Measurements from ENCODE around the gene CCDC12.

The CCDC12 gene

DNA sequence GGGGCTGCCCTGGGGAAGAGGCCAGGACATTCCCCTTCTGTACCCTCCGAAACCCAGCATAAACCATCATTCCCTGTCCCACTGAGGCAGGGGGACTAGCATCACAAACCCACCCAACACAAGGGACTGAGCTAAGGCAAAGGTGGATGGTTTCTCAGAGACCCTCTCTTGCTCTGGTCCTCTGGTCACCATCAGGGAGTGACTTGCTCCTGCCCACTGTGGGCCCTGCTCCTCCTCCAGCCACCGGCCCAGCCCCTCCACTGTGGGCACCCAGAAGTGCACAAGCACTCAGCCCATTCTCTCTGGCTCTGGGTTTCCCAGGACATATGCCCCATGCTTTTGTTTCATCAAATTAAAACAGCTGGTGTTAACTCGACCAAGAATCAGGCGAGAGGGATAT, 54.1 kb downstream of the CCDC12 start:
- Histone ChIP-seq H3K9me3 (ENCODE audit: low read depth, low read length) (no peaks in the 10 kb centered on the region), H3K4me3 (no peak overlapping the region), H3K36me3 (ENCODE audit: insufficient read depth, low read length) (peaks cover 45% of the 10 kb centered on the region), H3K9ac (ENCODE audit: insufficient read length) (no peak overlapping the region), H3K27ac (no peak overlapping the region)
- DNase-seq (ENCODE audit: low read depth, low spot score) = no peak
- TF ChIP-seq POLR2AphosphoS5 (IDR thresholded peaks at IDR 0.05; ENCODE audit: borderline replicate concordance, low read depth, low read length) = no peak
- TF ChIP-seq FOXP2 (optimal IDR thresholded peaks at IDR 0.05; ENCODE audit: control extremely low read depth, extremely low read length, insufficient read depth) = no peak
- no peak for TF ChIP-seq EZH2 (IDR thresholded peaks at IDR 0.05)

DNA sequence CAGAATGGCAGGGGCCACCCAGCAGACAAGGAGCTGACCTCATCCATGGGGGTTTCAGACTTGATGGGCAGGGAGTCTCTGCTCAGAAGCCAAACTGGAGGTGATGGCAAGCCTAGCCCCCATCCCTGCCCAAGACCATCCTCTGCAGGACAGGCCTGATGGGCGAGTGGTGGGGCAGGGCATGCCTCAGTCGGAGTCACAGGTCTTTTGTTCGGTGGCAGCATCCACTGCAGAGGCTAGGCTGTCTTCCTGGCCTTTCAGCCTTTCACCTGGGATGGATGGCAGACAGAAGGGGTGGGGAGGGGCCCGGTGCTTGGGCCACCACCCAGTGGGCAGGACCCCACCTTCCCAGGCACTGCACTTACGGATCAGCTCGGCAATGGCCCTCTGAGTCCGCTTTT, 54.7 kb downstream of the CCDC12 start:
- Histone ChIP-seq H3K9me3 (ENCODE audit: low read depth, low read length) (no peaks in the 10 kb centered on the region), H3K4me3 (no peak overlapping the region), H3K36me3 (ENCODE audit: insufficient read depth, low read length) (peaks cover 47% of the 10 kb centered on the region), H3K27ac (no peak overlapping the region), H3K9ac (ENCODE audit: insufficient read length) (no peak overlapping the region)
- DNase-seq (ENCODE audit: low read depth, low spot score) = no peak
- TF ChIP-seq EZH2 (IDR thresholded peaks at IDR 0.05) (no peak), FOXP2 (optimal IDR thresholded peaks at IDR 0.05; ENCODE audit: control extremely low read depth, extremely low read length, insufficient read depth) (no peak), POLR2AphosphoS5 (IDR thresholded peaks at IDR 0.05; ENCODE audit: borderline replicate concordance, low read depth, low read length) (no peak)

DNA sequence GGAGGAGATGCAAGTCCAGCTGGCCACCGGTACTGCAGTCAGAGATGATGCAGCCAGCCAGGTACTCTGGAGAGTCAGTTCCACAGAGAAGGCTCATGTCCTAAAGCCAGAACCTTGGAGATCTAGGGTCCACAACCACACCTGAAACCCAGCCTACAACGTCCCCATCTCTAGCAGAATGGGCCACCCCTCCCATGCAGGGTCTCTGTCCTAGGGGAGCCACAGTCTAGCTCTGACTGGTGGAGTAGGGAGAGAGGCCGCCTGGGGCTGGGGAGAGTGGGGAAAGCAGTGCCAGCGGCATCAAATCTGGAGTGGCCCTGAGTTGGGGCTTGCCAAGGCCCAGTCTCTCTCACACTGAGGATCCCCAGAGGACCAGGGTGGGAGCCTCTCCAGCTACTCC, 55.5 kb downstream of the CCDC12 start:
- DNase-seq (ENCODE audit: low read depth, low spot score) = no peak
- Histone ChIP-seq H3K27ac (no peak overlapping the region), H3K36me3 (ENCODE audit: insufficient read depth, low read length) (peaks cover 47% of the 10 kb centered on the region), H3K4me3 (no peak overlapping the region), H3K9me3 (ENCODE audit: low read depth, low read length) (no peaks in the 10 kb centered on the region), H3K9ac (ENCODE audit: insufficient read length) (no peak overlapping the region)
- TF ChIP-seq FOXP2 (optimal IDR thresholded peaks at IDR 0.05; ENCODE audit: control extremely low read depth, extremely low read length, insufficient read depth) = no peak
- no peak for TF ChIP-seq EZH2 (IDR thresholded peaks at IDR 0.05)
- TF ChIP-seq POLR2AphosphoS5 (IDR thresholded peaks at IDR 0.05; ENCODE audit: borderline replicate concordance, low read depth, low read length) = no peak

DNA sequence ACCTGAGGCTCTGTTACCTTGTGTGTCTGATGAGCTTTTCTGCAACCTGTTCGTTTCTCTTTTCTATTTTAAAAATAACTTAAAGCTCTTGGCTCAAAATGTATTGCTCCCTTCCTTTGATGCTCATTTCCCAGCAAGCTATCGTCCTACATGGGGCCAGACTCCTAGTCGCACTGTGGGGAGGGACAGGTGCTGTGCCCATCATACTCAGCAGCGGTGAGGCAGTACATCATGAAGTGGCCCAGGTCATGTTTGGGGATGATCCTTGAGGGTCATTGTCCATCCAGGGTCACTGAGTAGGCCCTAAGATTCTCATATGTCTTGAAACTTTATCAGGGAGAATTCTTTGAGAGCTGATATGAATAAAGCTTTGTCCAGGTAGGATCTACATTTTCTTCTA, 57.9 kb downstream of the CCDC12 start:
- peaks cover 37% of the 10 kb centered on the region for H3K36me3 ChIP-seq (ENCODE audit: insufficient read depth, low read length)
- no peak for TF ChIP-seq FOXP2 (optimal IDR thresholded peaks at IDR 0.05; ENCODE audit: control extremely low read depth, extremely low read length, insufficient read depth)
- TF ChIP-seq EZH2 (IDR thresholded peaks at IDR 0.05) = no peak
- no peak for TF ChIP-seq POLR2AphosphoS5 (IDR thresholded peaks at IDR 0.05; ENCODE audit: borderline replicate concordance, low read depth, low read length)

DNA sequence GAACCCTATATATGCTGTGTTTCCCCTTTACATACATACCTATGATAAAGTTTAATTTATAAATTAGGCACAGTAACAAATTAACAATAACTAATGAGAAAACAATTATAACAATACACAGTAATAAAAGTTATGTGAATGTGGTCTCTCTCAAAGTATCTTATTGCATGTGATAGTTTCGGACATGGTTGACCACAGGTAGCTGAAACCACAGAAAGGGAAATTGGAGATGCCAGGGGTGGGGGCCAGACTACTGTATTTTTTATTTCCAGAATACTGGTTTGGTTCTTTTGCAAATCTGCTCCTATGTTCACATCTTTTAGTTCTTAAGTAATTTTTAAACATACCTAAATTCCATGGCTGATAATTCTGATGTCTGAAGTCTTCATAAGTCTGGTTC, 58.3 kb downstream of the CCDC12 start:
- no peak overlapping the region for H3K27ac ChIP-seq
- TF ChIP-seq EZH2 (IDR thresholded peaks at IDR 0.05) (no peak), POLR2AphosphoS5 (IDR thresholded peaks at IDR 0.05; ENCODE audit: borderline replicate concordance, low read depth, low read length) (no peak), FOXP2 (optimal IDR thresholded peaks at IDR 0.05; ENCODE audit: control extremely low read depth, extremely low read length, insufficient read depth) (no peak)
- peaks cover 35% of the 10 kb centered on the region for H3K36me3 ChIP-seq (ENCODE audit: insufficient read depth, low read length)
- no peak overlapping the region for H3K4me3 ChIP-seq
- no peak overlapping the region for H3K9ac ChIP-seq (ENCODE audit: insufficient read length)
- DNase-seq (ENCODE audit: low read depth, low spot score) = no peak
- no peaks in the 10 kb centered on the region for H3K9me3 ChIP-seq (ENCODE audit: low read depth, low read length)

More for the DNA sequence above, 57.9 kb downstream of the CCDC12 start:
- Histone ChIP-seq H3K27ac (no peak overlapping the region), H3K9me3 (ENCODE audit: low read depth, low read length) (no peaks in the 10 kb centered on the region), H3K4me3 (no peak overlapping the region), H3K9ac (ENCODE audit: insufficient read length) (no peak overlapping the region)
- DNase-seq (ENCODE audit: low read depth, low spot score) = no peak

DNA sequence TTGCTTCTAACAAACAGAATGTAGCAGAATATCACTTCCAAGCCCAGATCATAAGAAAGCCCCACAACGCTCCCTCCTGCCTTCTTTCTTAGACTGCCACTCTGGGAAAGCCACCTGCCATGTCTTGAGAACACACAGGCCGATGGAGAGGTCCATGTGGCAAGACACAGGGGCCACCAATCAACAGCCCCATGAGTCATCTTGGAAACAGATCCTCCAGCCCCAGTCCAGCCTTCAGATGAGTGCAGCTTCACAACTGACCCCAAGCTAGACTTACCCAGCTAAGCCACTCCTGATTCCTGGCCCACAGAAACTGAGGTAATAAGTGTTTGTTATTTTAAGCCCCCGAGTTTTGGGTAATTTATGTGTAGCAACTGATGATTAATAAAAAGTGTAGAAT, 59.3 kb downstream of the CCDC12 start:
- Histone ChIP-seq H3K9me3 (ENCODE audit: low read depth, low read length) (no peaks in the 10 kb centered on the region), H3K36me3 (ENCODE audit: insufficient read depth, low read length) (peaks cover 30% of the 10 kb centered on the region), H3K9ac (ENCODE audit: insufficient read length) (no peak overlapping the region), H3K27ac (no peak overlapping the region), H3K4me3 (no peak overlapping the region)
- TF ChIP-seq EZH2 (IDR thresholded peaks at IDR 0.05) = no peak
- no peak for DNase-seq (ENCODE audit: low read depth, low spot score)

DNA sequence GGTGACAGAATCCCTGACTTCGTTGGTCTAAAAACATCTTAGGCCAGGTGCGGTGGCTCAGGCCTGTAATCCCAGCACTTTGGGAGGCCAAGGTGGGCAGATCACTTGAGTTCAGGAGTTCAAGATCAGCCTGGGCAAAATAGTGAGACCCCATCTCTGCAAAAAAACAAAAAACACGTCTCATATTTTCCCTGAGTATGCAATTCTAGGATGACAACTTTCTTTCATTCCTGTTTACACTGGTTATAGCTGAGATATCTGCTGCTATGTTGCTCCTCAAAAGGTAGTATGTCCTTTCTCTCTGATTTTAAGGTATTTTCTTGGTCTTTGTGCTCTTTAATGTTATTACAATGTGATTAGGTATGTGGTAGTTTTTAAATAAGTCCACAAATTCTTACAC, 59.7 kb downstream of the CCDC12 start:
- TF ChIP-seq EZH2 (IDR thresholded peaks at IDR 0.05) (no peak), FOXP2 (optimal IDR thresholded peaks at IDR 0.05; ENCODE audit: control extremely low read depth, extremely low read length, insufficient read depth) (no peak), POLR2AphosphoS5 (IDR thresholded peaks at IDR 0.05; ENCODE audit: borderline replicate concordance, low read depth, low read length) (no peak)
- Histone ChIP-seq H3K36me3 (ENCODE audit: insufficient read depth, low read length) (peaks cover 30% of the 10 kb centered on the region), H3K9ac (ENCODE audit: insufficient read length) (no peak overlapping the region), H3K4me3 (no peak overlapping the region), H3K9me3 (ENCODE audit: low read depth, low read length) (no peaks in the 10 kb centered on the region), H3K27ac (no peak overlapping the region)
- DNase-seq (ENCODE audit: low read depth, low spot score) = no peak

DNA sequence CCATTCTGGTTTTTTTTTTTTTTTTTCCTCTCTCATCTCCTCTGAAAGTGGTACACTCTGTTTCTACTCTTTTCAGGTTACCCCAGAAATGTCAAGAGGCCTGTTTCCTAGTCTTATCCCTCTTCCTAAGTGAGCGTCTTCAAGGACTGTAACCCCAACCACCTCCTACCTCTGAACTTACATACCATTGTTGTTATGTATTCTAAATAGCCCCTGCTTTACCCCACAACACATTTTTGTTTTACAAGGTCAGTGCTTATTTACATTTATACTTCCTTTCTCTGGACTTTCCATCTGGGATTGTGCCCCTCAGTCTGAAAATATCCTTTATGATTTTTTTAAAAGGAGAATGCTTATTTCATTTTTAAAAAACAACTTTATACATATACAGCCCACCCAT, 60.3 kb downstream of the CCDC12 start:
- H3K27ac ChIP-seq = no peak overlapping the region
- TF ChIP-seq FOXP2 (optimal IDR thresholded peaks at IDR 0.05; ENCODE audit: control extremely low read depth, extremely low read length, insufficient read depth) = no peak
- no peaks in the 10 kb centered on the region for H3K9me3 ChIP-seq (ENCODE audit: low read depth, low read length)
- peaks cover 27% of the 10 kb centered on the region for H3K36me3 ChIP-seq (ENCODE audit: insufficient read depth, low read length)
- no peak overlapping the region for H3K4me3 ChIP-seq
- DNase-seq (ENCODE audit: low read depth, low spot score) = no peak
- no peak overlapping the region for H3K9ac ChIP-seq (ENCODE audit: insufficient read length)

DNA sequence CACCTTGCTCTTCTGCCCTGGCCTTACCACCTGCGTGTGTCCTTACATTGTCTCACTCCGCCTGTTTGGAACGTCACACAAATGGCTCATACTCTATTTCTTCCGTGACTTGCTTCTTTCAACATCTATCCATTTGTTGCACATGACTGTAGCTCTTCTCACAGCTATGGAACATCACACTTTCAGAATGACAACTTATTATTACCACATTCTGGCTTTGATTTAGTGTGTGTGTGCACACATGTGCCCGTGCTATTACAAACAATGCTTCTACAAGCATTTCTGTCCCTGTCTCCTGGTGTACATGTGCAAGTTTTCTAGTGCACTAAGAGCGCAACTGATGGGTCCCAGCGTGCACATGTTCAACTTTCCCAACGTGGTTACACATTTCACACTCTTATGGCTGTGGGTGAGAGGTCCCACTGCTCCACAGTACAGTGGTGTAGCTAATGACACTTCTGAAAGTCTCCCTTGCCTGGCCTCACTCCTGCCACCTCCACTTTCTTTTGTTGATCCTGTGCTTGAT, 61.2 kb downstream of the CCDC12 start:
- Histone ChIP-seq H3K36me3 (ENCODE audit: insufficient read depth, low read length) (peaks cover 18% of the 10 kb centered on the region), H3K9ac (ENCODE audit: insufficient read length) (no peak overlapping the region), H3K4me3 (no peak overlapping the region), H3K9me3 (ENCODE audit: low read depth, low read length) (no peaks in the 10 kb centered on the region), H3K27ac (no peak overlapping the region)
- DNase-seq (ENCODE audit: low read depth, low spot score) = no peak
- no peak for TF ChIP-seq POLR2AphosphoS5 (IDR thresholded peaks at IDR 0.05; ENCODE audit: borderline replicate concordance, low read depth, low read length)
- no peak for TF ChIP-seq EZH2 (IDR thresholded peaks at IDR 0.05)
- TF ChIP-seq FOXP2 (optimal IDR thresholded peaks at IDR 0.05; ENCODE audit: control extremely low read depth, extremely low read length, insufficient read depth) = no peak

Measured in SK-N-MC (cell line).